Naive thymus-derived CD8-positive, alpha-beta T cell (primary cell): Measurements from ENCODE around the gene FAM83G. TPM values are rescaled to one million over a fixed set of nuclear protein-coding genes. Genes with fewer than 3 reads are reported as not detected.

ENCODE experiments used
- ATAC-seq, 2 donors: fragments of 150-1000 bp; cut with Tn5 transposase in 1 of 2; sonication (Bioruptor Pico), chemical (Tn5 transposase) in 1 of 2; 1 replicate in 1 of 2; 2 replicates in 1 of 2; pipeline ENCODE4 v1.10.0; 2021; ENCODE audit warnings: mild to moderate bottlenecking in 2 of 2, moderate library complexity in 2 of 2
- POLR2A ChIA-PET: fragments of 350-600 bp; sonication (Branson Sonifier 250); formaldehyde crosslinking; loops from one replicate; lab custom pipeline; 2021; ENCODE audit warnings: antibody characterized with exemption; lab: Charles Lee
- DNase-seq, 10 donors: peaks; one replicate each; pipeline versions ENCODE4 v3.0.0 to v3.0.0-alpha.2; 2020 to 2022
- H3K27ac Mint-ChIP-seq, 10 donors: one replicate each; pipeline ENCODE4 v1.8.0; 2020 to 2022; ENCODE audit warnings: mild to moderate bottlenecking in 10 of 10, mixed read lengths in 10 of 10, moderate library complexity in 4 of 10, inconsistent platforms in 1 of 10
- H3K27me3 Mint-ChIP-seq, 5 donors: one replicate each; pipeline ENCODE4 v1.8.0; 2021 to 2022; ENCODE audit warnings: mixed read lengths in 5 of 5
- H3K36me3 Mint-ChIP-seq, 3 donors: one replicate each; pipeline ENCODE4 v1.8.0; 2020 to 2022; ENCODE audit warnings: mixed read lengths in 3 of 3, mild to moderate bottlenecking in 2 of 3, inconsistent platforms in 1 of 3
- H3K4me1 Mint-ChIP-seq, 4 donors: one replicate each; pipeline ENCODE4 v1.8.0; 2021 to 2022; ENCODE audit warnings: mixed read lengths in 4 of 4
- H3K4me3 Mint-ChIP-seq, 10 donors: one replicate each; pipeline ENCODE4 v1.8.0; 2020 to 2022; ENCODE audit warnings: mild to moderate bottlenecking in 10 of 10, mixed read lengths in 10 of 10, moderate library complexity in 6 of 10, inconsistent platforms in 1 of 10
- H3K9me3 Mint-ChIP-seq, 9 donors: one replicate each; pipeline ENCODE4 v1.8.0; 2020 to 2022; ENCODE audit warnings: mixed read lengths in 9 of 9, mild to moderate bottlenecking in 3 of 9, inconsistent platforms in 1 of 9, moderate library complexity in 1 of 9
- polyA plus RNA-seq, 3 donors: library from polyadenylated mRNA; unstranded; fragments of 300-500 nt; fragmentation: Illumina TruSeq; gene quantifications; one replicate each; pipeline ENCODE4 v1.2.3, GENCODE V29; 2021
- total RNA-seq, 8 experiments: library from RNA in 2 of 8; stranded (reverse) in 2 of 8; gene quantifications; one replicate each; pipeline ENCODE4 v1.2.3 and lab custom pipeline; 2021 to 2026

Gene FAM83G
- total and polyA plus RNA-seq, 5 experiments from 2014 or later: 1.5 to 8.9 (median 3.5) TPM

- peak overlapping the region in 1 of 10 donors; percentile 70 for H3K27ac Mint-ChIP-seq
Observed at GRCh38 chr17:18981335-18981641, 23.3 kb downstream of the FAM83G start.

GRCh38 chr17:18980682-18981334 is 23.8 kb downstream of the FAM83G start:
- DNase-seq: no peak
- ATAC-seq: no peak

More at GRCh38 chr17:18981335-18981641, 23.3 kb downstream of the FAM83G start:
- no peak for ATAC-seq
- Mint-ChIP-seq H3K27me3 (no peaks in the 10 kb centered on the region), H3K4me1 (no peaks in the 10 kb centered on the region), H3K4me3 (no peak overlapping the region), H3K9me3 (no peaks in the 10 kb centered on the region), H3K36me3 (peaks cover 0 to 2% (median 0%) of the 10 kb centered on the region in 3 donors)
- DNase-seq: no peak
- POLR2A ChIA-PET: interaction anchor here (1.4 kb wide), 1 partner anchor 20 kb away, joined by 3 read pairs; no protein-coding TSS in a partner anchor

DNA sequence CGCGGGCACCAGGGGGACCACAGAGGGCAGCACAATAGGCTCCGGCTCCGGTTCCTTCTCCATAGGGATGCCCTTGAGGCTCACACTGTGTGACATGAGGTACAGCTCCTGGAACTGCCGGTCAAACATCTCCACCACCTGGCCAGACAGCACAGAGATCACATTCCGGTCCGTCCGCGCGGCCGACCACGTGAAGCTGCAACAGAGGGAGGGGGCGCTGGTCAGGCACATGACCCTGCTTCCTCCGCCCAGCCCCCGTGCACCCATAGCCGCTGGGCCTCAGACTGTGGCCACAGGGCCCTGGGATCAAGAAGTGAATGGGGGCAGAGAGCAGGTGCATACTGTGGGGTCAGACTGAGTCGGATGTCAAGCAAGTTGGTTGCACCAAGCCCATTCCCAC is 25.9 kb downstream of the FAM83G start:
- POLR2A ChIA-PET: no interaction called here

More at GRCh38 chr17:18980682-18981334, 23.8 kb downstream of the FAM83G start:
- H3K4me1 Mint-ChIP-seq: no peaks in the 10 kb centered on the region
- H3K36me3 Mint-ChIP-seq: peaks cover 0 to 2% (median 0%) of the 10 kb centered on the region in 3 donors
- POLR2A ChIA-PET: interaction anchor here (1.4 kb wide), 1 partner anchor 20 kb away, joined by 3 read pairs; no protein-coding TSS in a partner anchor
- H3K27me3 Mint-ChIP-seq: no peaks in the 10 kb centered on the region
- no peaks in the 10 kb centered on the region for H3K9me3 Mint-ChIP-seq
- H3K4me3 Mint-ChIP-seq: no peak overlapping the region
- peak overlapping the region in 3 of 10 donors; percentile 36 to 74 (median 70) for H3K27ac Mint-ChIP-seq

DNA sequence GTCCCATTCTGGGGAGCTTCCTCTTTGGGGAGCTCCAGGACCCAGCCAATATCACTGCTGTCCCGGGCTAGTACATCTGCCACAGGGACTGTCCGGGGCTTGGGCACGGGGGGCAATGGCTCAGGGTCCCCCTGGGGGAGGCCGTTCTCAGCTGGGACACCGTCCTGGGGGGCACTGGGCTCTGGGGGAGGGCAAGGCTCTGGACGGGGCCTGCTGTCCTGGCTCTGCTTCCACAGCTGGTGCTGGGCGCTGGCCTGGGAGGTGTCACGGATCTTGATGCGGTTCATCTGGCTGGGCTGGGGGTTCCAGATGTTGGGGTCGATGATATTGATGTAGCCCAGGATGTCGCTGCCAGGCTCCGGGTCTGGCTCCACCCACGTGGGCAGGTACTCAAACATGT is 26.5 kb downstream of the FAM83G start:
- ATAC-seq: no peak
- Mint-ChIP-seq H3K4me3 (no peak overlapping the region), H3K36me3 (peaks cover 0 to 5% (median under 1%) of the 10 kb centered on the region in 3 donors), H3K4me1 (no peaks in the 10 kb centered on the region), H3K27ac (no peak overlapping the region), H3K27me3 (no peaks in the 10 kb centered on the region), H3K9me3 (no peaks in the 10 kb centered on the region)
- POLR2A ChIA-PET: no interaction called here
- no peak for DNase-seq

More for the DNA sequence above, 25.9 kb downstream of the FAM83G start:
- no peak for DNase-seq
- Mint-ChIP-seq H3K27me3 (no peaks in the 10 kb centered on the region), H3K4me1 (no peaks in the 10 kb centered on the region), H3K27ac (no peak overlapping the region), H3K4me3 (no peak overlapping the region), H3K36me3 (peaks cover 0 to 5% (median 0%) of the 10 kb centered on the region in 3 donors), H3K9me3 (no peaks in the 10 kb centered on the region)
- ATAC-seq: no peak

- ATAC-seq (no peak), DNase-seq (no peak)
- Mint-ChIP-seq H3K27ac (no peak overlapping the region), H3K36me3 (peaks cover 0 to 5% (median 1%) of the 10 kb centered on the region in 3 donors), H3K27me3 (no peaks in the 10 kb centered on the region), H3K4me3 (no peak overlapping the region), H3K9me3 (no peaks in the 10 kb centered on the region), H3K4me1 (no peaks in the 10 kb centered on the region)
- POLR2A ChIA-PET: no interaction called here
Observed at GRCh38 chr17:18977646-18978045, 26.9 kb downstream of the FAM83G start.

- ATAC-seq (no peak), DNase-seq (no peak)
- no peak overlapping the region for H3K4me3 Mint-ChIP-seq
- POLR2A ChIA-PET: no interaction called here
- H3K9me3 Mint-ChIP-seq: no peaks in the 10 kb centered on the region
- H3K27me3 Mint-ChIP-seq: no peaks in the 10 kb centered on the region
- peaks cover 0 to 7% (median 1%) of the 10 kb centered on the region in 3 donors for H3K36me3 Mint-ChIP-seq
- no peaks in the 10 kb centered on the region for H3K4me1 Mint-ChIP-seq
- no peak overlapping the region for H3K27ac Mint-ChIP-seq
Observed at GRCh38 chr17:18977021-18977420, 27.5 kb downstream of the FAM83G start.

GRCh38 chr17:18976201-18976600 is 28.4 kb downstream of the FAM83G start:
- Mint-ChIP-seq H3K4me1 (no peaks in the 10 kb centered on the region), H3K27me3 (no peaks in the 10 kb centered on the region), H3K27ac (no peak overlapping the region), H3K36me3 (peaks cover 0 to 7% (median 1%) of the 10 kb centered on the region in 3 donors), H3K9me3 (no peaks in the 10 kb centered on the region), H3K4me3 (no peak overlapping the region)
- POLR2A ChIA-PET: interaction anchor here (0.6 kb wide), 1 partner anchor 279 kb away, joined by 3 read pairs; no protein-coding TSS in a partner anchor
- DNase-seq: no peak
- no peak for ATAC-seq

- Mint-ChIP-seq H3K4me3 (no peak overlapping the region), H3K4me1 (no peaks in the 10 kb centered on the region), H3K27ac (no peak overlapping the region), H3K36me3 (peaks cover 0 to 7% (median 1%) of the 10 kb centered on the region in 3 donors), H3K9me3 (no peaks in the 10 kb centered on the region), H3K27me3 (no peaks in the 10 kb centered on the region)
- POLR2A ChIA-PET: interaction anchor here (0.6 kb wide), 1 partner anchor 279 kb away, joined by 3 read pairs; no protein-coding TSS in a partner anchor
- ATAC-seq (no peak), DNase-seq (no peak)
Observed at GRCh38 chr17:18975597-18975996, 29.0 kb downstream of the FAM83G start.

DNA sequence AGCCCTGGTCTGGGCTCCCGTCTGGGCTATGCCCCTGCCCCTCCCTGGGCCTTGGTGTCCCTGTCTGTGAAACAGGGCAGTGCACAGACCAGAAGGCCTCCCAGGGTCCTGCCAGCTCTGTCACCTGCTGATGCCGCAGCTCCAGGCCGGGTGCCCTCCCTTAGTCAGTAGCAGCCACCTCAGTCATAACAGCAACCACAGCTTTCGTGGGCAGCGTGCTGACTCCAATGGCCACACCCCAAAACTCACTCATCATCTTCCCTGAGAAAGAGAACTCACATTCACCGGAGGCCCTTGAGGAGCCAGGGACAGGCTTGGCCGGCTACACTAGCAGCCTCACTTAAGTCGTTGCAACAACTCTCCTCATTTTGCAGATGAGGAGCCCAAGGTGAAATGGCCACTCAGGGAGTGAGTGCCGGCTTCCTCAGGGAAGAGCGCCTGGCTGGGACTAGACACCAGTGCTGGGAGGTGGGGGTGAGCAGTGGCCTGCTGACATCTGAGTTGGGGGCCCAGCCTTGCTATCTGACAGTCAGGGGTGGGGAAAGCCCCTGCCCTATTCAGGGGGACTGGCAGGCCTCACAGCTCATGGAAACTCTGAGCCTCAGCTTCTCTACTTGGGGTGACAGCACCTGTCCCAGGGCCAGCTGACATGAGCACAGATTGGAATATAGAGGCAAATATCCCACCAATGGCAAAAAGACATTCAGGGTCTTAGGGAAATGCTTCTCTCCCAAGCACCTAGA is 30.0 kb downstream of the FAM83G start:
- H3K4me1 Mint-ChIP-seq: peaks cover 0 to 2% (median under 1%) of the 10 kb centered on the region in 4 donors
- peaks cover 0 to 7% (median 1%) of the 10 kb centered on the region in 3 donors for H3K36me3 Mint-ChIP-seq
- POLR2A ChIA-PET: interaction anchor here (1.2 kb wide), 1 partner anchor 117 kb away, joined by 3 read pairs; the partner anchor contains the start of gene PRPSAP2

DNA sequence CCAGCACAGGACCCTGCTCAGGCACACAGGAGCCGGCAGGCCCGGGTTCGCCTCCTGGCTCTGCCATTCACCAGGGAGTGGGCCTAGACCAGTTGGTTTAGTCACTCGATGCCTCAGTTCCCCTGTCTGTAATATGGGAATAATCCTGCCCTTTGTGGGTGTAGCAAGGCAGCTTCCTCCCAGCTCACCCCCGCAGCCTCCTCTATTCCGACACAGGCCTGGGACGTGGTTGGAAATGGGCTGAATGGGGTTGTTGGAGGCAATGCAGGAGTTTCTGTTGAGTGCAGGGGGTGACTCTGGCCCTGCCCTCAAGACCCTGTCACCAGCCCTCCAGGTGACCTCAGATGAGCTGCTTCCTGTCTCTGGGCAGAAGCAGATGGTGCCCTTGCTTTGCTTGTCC is 32.8 kb downstream of the FAM83G start:
- Mint-ChIP-seq H3K36me3 (peaks cover 0 to 6% (median 1%) of the 10 kb centered on the region in 3 donors), H3K9me3 (no peaks in the 10 kb centered on the region), H3K27ac (no peak overlapping the region), H3K4me3 (no peak overlapping the region), H3K27me3 (no peaks in the 10 kb centered on the region), H3K4me1 (peaks cover 0 to 6% (median 2%) of the 10 kb centered on the region in 4 donors)
- no peak for ATAC-seq
- DNase-seq: no peak
- POLR2A ChIA-PET: interaction anchor here (1.1 kb wide), 1 partner anchor 11 kb away, joined by 3 read pairs; no protein-coding TSS in a partner anchor

More for the DNA sequence above, 30.0 kb downstream of the FAM83G start:
- ATAC-seq (no peak), DNase-seq (no peak)
- Mint-ChIP-seq H3K9me3 (no peaks in the 10 kb centered on the region), H3K4me3 (no peak overlapping the region), H3K27ac (no peak overlapping the region), H3K27me3 (no peaks in the 10 kb centered on the region)

- Mint-ChIP-seq H3K36me3 (peaks cover 0 to 5% (median 1%) of the 10 kb centered on the region in 3 donors), H3K4me3 (no peak overlapping the region), H3K4me1 (peaks cover 0 to 7% (median 2%) of the 10 kb centered on the region in 4 donors), H3K27me3 (no peaks in the 10 kb centered on the region), H3K9me3 (no peaks in the 10 kb centered on the region), H3K27ac (peak overlapping the region in 1 of 10 donors; percentile 62)
- ATAC-seq (no peak), DNase-seq (no peak)
- POLR2A ChIA-PET: no interaction called here
Observed at GRCh38 chr17:18970582-18971480, 33.7 kb downstream of the FAM83G start.
